OCI-LY1 (cell line): ENCODE data around the gene RARS1.

ENCODE experiments used
- CTCF ChIP-seq: fragments of 200-600 bp; sonication (generic), shearing (Covaris generic); IDR thresholded peaks from 2 replicates; pipeline ENCODE4 v1.5.1; 2017; ENCODE audit warnings: mild to moderate bottlenecking, antibody characterized with exemption, low read length, moderate library complexity, mixed read lengths
- EZH2 ChIP-seq: fragments of 200-600 bp; sonication (generic), shearing (Covaris generic); IDR thresholded peaks from 2 replicates; pipeline ENCODE4 v1.8.0; 2017; ENCODE audit warnings: borderline replicate concordance, mixed run types, mild to moderate bottlenecking, antibody characterized with exemption, low read length, moderate library complexity, mixed read lengths

GRCh38 chr5:168451565-168451964, 34.7 kb upstream of the RARS1 start:
- TF ChIP-seq CTCF (no peak), EZH2 (no peak)
